GM12892 (cell line): ENCODE measurements around the gene CHST11.

Experiments
- DNase-seq: peaks from one replicate; pipeline ENCODE4 v3.0.0; 2011; ENCODE audit not compliant: insufficient read length
- FAIRE-seq: peaks from 2 replicates; lab custom pipeline; 2011; peaks lifted over from hg19 to GRCh38; lab: Jason Lieb, UNC
- POLR2A ChIP-seq: IDR thresholded peaks from 2 replicates; pipeline ENCODE4 v1.6.1; 2011; ENCODE audit warnings: low read depth, low read length, control low read depth
- POLR2AphosphoS5 ChIP-seq: IDR thresholded peaks from 2 replicates; pipeline ENCODE4 v1.6.1; 2011; ENCODE audit warnings: low read depth, low read length, control low read depth
- TAF1 ChIP-seq: IDR thresholded peaks from 2 replicates; pipeline ENCODE4 v1.6.1; 2011; ENCODE audit warnings: low read depth, mild to moderate bottlenecking, control low read depth, low read length, borderline replicate concordance

CHST11 gene

GRCh38 chr12:104615048-104615561, 158.4 kb downstream of the CHST11 start:
- DNase-seq (no peak), FAIRE-seq (no peak)
- TF ChIP-seq POLR2A (no peak), POLR2AphosphoS5 (no peak), TAF1 (no peak)

DNA sequence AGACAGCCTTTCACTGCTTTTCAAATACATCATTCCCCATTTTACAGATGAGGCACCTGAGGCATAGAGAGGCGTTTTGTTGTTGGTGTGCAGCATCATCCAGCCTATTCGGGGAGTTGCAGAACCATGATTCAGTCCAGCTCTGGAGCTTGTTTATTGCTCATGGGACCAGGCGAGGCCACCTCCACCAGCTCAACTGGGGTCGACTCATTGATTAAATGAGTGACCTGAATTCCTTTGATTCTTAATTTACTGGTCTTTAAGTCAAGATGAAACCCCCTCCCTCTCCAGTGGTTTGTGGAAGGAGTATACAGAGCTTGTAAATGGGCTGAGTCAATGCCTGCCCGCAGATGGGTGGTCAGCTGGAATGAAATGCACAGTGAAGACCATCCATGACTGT, 161.9 kb downstream of the CHST11 start:
- DNase-seq (no peak), FAIRE-seq (no peak)
- TF ChIP-seq POLR2AphosphoS5 = no peak
- no peak for TF ChIP-seq POLR2A
- no peak for TF ChIP-seq TAF1

DNA sequence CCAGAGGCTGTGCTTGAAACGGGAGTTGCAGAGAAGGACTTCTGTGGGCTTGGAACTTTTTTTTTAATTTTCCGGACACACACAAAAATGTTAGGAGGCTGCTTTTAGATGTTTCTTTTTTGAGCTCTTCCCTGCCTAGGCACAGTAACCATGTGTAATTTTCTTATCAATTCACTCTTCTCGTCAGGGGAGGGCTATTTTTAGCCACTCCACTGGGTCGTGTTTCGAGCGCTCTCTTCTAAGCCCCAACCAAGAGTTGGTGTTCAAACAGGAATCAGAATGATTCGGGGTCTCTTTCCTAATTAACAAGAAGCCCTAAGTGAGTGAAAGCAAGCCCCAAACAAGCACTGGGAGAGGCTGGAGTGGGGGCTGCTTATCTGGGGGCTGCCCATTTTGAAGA, 162.6 kb downstream of the CHST11 start:
- no peak for FAIRE-seq
- DNase-seq = no peak
- TF ChIP-seq POLR2A = no peak
- no peak for TF ChIP-seq POLR2AphosphoS5
- no peak for TF ChIP-seq TAF1

DNA sequence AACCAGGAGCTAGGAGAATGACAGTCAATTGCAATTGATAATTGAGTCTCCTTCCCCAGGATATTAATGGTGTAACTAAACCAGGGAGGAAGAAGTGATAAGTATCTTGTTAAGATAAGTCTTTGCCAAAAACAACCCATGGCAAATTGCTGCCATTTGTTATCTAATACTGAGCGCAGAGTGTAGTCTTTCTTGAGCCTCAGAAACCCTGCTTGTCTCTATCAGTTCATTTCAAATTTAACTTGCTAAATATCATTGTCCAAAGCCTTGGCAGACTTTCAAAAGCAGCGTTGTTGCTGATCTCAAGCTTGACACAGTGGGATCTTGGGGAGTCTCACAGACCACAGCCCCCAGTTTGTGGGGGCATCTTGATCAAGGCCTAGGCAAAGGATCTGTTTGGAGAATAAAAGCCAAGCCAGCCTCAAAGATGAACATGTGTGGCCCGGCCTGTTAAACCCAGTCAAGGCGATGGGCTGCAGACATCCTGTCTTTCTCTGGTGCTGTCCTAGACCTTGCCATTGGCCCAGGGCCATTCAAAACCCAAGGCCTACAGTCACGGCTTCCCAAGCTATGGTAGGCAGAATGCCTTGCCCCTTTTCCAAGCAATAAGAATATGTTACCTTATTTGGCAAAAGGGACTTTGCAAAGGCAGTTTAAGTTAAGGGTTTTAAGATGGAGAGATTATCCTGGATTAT, 164.2 kb downstream of the CHST11 start:
- no peak for DNase-seq
- no peak for FAIRE-seq

DNA sequence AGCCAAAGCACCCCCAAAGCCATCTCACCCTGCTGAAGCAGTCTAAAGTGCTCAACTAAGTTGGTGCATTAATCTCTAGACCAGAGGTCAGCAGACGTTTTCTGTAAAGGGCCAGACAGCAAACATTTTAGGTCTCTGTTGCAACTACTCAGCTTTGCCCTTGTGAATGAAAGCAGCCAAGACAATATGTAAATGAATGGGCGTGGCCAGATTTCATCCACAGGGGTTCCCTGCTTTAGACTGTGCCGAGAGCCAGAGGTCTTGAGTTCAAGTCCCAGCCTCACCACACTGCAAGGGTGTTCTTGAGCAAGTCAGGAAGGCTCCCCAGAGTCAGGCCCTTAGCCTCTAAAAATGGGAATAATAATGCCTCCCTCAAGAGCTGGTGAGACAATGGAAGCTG, 166.2 kb downstream of the CHST11 start:
- FAIRE-seq (no peak), DNase-seq (no peak)
- TF ChIP-seq POLR2A (no peak), POLR2AphosphoS5 (no peak), TAF1 (no peak)

More for the DNA sequence above, 164.2 kb downstream of the CHST11 start:
- TF ChIP-seq POLR2A = no peak

DNA sequence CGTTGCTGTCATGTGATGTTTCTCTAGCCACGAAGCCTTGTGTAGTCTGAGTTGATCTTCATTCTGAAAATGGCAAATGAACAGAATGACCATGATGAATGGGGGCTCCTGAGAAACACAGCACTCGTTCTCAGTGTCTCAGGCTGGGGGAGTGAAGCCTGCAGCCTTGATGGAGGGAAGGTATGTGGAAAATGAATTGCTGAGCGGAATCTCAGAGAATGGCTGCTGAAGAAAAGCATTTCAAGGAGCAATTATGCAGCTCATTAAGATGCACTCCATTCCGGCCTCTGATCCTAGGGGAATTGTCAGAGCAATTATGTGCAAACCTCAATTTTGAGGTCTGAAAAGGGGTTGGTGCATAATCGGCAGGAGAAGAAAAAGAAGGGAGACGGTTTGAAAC, 167.1 kb downstream of the CHST11 start:
- DNase-seq (no peak), FAIRE-seq (no peak)
- TF ChIP-seq POLR2AphosphoS5 = no peak
- no peak for TF ChIP-seq TAF1
- TF ChIP-seq POLR2A = no peak

DNA sequence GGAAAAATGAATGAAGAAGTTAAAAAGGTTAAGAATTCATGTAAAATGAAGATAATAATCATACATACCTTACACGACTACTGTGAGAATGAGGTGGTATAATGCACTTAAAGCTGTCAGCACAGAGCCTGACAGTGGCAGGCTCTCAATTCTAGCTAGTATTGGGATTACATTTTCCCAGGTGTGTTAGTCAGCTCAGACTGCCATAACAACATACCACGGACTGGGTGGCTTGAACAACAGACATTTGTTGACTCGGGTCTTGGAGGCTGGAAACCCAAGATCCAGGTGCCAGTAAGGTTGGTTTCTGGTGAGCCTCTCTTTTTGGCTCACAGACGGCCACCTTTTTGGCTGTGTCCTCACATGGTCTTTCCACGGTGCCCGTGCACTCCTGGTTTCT, 167.8 kb downstream of the CHST11 start:
- no peak for TF ChIP-seq POLR2AphosphoS5
- no peak for TF ChIP-seq POLR2A
- no peak for TF ChIP-seq TAF1
- FAIRE-seq = no peak
- no peak for DNase-seq

- FAIRE-seq (no peak), DNase-seq (no peak)
- no peak for TF ChIP-seq TAF1
- no peak for TF ChIP-seq POLR2AphosphoS5
- no peak for TF ChIP-seq POLR2A
These were observed 169.5 kb downstream of the CHST11 start for GRCh38 chr12:104626069-104626837.

GRCh38 chr12:104627231-104627989, 170.7 kb downstream of the CHST11 start:
- no peak for DNase-seq
- no peak for FAIRE-seq
- TF ChIP-seq POLR2A (no peak), POLR2AphosphoS5 (no peak), TAF1 (no peak)

- no peak for FAIRE-seq
- no peak for TF ChIP-seq POLR2A
- TF ChIP-seq POLR2AphosphoS5 = no peak
- TF ChIP-seq TAF1 = no peak
- no peak for DNase-seq
These were observed 171.5 kb downstream of the CHST11 start for GRCh38 chr12:104627990-104628830.

- DNase-seq (no peak), FAIRE-seq (no peak)
- TF ChIP-seq TAF1 (no peak), POLR2AphosphoS5 (no peak), POLR2A (no peak)
These were observed 172.0 kb downstream of the CHST11 start for GRCh38 chr12:104628831-104629135.
